GM12872 (cell line): ENCODE results near the gene HOXA9.

Experiments
- CTCF ChIP-seq: IDR thresholded peaks from 3 replicates; pipeline ENCODE4 v1.5.1; 2011; ENCODE audit warnings: low read depth, mild to moderate bottlenecking, low read length, moderate library complexity; ENCODE audit not compliant: insufficient read depth

HOXA9 gene

GRCh38 chr7:27132214-27132613 is 33.1 kb downstream of the HOXA9 start:
- no peak for TF ChIP-seq CTCF

- TF ChIP-seq CTCF: no peak
These were observed 33.9 kb downstream of the HOXA9 start for GRCh38 chr7:27131390-27131819.

GRCh38 chr7:27130540-27131389 is 34.6 kb downstream of the HOXA9 start, which contains the start of gene HOXA4:
HOXA4 (minus strand) TSS chr7:27130757; CDS start chr7:27130733, 24 bp downstream.
- TF ChIP-seq CTCF: no peak

GRCh38 chr7:27129729-27130539 is 35.4 kb downstream of the HOXA9 start:
- TF ChIP-seq CTCF: no peak

GRCh38 chr7:27128776-27129728 is 36.3 kb downstream of the HOXA9 start:
- TF ChIP-seq CTCF: no peak

- no peak for TF ChIP-seq CTCF
These were observed 37.3 kb downstream of the HOXA9 start for GRCh38 chr7:27128034-27128433.
